GM19468 (cell line): ENCODE results near the gene ZNF71.
"Not testable (repeated sequence)": the region's sequence is repeated elsewhere in the genome, so short reads cannot be mapped to it uniquely, and the experiment has no call there.

Experiments
- ATAC-seq: cut with Tn5 transposase; IDR thresholded peaks from one replicate; pipeline ENCODE4 v1.9.1; 2021; ENCODE audit warnings: mild to moderate bottlenecking, moderate library complexity, moderate number of reproducible peaks; ENCODE audit not compliant: unreplicated experiment; ENCODE audit errors: extremely low read depth

The ZNF71 gene

DNA sequence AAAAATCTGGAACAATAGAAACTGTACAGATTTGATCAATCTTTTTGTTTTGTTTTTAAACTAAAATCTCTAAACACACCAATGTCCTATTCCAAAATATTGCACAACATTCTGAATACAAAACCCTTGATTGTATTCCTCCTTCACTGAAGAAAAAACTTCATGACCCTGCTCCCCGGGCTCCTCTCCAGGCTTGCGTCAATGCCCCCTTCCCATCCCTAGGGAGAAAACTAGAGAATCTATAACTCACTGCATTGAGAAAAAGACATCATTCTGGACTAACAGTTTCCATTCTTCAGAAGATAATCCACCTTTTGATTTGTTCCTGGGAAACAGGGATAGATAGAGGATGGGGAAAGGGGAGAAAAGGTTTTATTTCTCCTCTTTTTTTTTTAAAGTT, 77.5 kb downstream of the ZNF71 start:
- not testable (repeated sequence) for ATAC-seq
